ENCODE data around the gene AK2.

The AK2 gene

DNA sequence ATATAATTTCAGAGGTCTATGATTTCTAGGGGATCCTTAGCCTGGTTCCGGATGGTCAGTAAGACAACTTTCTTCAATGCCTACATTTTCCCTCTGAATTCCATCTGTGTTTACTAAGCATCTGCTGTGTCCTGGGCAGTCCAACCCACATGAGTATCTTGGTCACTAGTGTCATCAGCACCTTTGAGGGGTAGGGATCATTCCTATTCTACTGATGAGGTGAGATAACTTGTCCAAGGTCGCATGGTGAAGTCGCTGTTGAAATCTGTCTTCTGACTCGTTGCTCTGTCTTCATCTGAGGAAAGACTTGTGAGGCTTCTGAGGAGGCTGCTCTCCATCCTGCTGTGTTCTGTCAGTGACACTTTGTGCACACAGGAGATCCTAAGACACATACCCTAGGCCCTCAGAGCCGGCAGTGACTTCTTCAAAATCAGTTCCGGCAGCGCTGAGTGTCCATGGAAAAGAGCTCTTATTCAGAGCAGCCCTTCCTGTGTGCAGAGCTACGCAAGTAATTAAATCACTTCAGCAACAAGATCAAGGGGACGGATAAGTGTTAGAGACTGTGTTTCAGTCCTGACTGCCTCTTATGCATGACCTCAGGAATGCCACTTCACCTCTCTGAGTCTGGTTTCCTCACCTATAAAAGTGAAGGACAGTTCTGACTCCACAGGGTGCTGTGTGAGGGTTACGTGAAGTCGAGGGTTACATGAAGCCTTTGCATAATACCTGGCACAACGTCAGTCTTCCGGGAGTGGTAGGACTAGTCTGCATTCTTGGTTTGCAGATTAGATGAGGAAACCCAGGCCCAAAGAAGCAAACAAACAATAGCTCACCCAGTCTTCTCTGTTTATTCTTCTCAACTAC, 28.4 kb downstream of the AK2 start:
- DNase-seq (ENCODE audit: low read depth) = no peak
- in situ Hi-C loops (cut with HindIII; ENCODE audit: low sequenced_read_pairs) = no loop called here
- TF ChIP-seq, protein P1, sequence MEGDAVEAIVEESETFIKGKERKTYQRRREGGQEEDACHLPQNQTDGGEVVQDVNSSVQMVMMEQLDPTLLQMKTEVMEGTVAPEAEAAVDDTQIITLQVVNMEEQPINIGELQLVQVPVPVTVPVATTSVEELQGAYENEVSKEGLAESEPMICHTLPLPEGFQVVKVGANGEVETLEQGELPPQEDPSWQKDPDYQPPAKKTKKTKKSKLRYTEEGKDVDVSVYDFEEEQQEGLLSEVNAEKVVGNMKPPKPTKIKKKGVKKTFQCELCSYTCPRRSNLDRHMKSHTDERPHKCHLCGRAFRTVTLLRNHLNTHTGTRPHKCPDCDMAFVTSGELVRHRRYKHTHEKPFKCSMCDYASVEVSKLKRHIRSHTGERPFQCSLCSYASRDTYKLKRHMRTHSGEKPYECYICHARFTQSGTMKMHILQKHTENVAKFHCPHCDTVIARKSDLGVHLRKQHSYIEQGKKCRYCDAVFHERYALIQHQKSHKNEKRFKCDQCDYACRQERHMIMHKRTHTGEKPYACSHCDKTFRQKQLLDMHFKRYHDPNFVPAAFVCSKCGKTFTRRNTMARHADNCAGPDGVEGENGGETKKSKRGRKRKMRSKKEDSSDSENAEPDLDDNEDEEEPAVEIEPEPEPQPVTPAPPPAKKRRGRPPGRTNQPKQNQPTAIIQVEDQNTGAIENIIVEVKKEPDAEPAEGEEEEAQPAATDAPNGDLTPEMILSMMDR (IDR thresholded peaks at IDR 0.05; ENCODE audit: low read depth, low read length, missing control alignments) = no peak
- no peak overlapping the region for H3K4me3 ChIP-seq (ENCODE audit: low read depth, low read length)

DNA sequence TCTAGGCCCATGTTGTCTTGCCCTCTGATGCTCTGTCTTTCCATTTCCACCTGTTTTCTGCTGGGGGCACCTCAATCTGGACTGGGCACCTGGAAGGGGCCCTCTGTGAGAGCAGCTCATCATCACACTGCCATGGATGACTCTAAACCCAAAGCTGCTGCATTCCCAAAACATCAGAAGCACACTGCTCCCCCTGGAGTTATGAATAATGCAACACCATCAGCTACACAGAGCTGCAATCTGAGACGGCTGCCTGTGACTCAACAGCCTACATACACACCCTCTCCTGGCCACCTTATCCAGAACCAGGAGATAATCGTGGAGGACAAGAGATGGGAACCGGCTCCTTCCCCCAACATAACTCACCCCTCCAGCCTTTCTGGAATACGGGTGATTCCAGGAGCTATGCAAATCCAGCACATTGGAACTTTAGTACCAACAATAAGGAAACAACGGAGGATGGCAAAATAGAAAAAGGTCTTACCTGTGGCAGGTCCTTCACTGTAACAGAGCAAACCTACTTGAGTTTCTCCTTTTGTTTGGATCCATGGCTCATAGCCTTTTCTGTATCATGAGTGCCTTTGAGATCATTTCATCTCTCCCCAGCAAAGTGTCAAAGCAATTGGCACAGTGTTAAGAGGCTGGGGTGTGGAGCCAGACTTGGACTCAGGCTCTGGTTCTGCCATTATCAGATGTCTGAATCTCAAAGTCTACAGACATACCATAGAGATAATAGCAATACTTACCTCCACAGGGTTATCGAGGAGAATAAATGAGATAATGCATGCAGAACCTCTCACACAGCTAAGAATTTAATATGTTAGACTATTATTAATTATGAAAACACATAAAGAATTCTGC, 29.3 kb downstream of the AK2 start:
- H3K4me3 ChIP-seq (ENCODE audit: low read depth, low read length) = no peak overlapping the region
- DNase-seq (ENCODE audit: low read depth) = peak; percentile 87
- in situ Hi-C loops (cut with HindIII; ENCODE audit: low sequenced_read_pairs) = no loop called here
- TF ChIP-seq, protein P1 (IDR thresholded peaks at IDR 0.05; ENCODE audit: low read depth, low read length, missing control alignments) = peak; percentile 72

DNA sequence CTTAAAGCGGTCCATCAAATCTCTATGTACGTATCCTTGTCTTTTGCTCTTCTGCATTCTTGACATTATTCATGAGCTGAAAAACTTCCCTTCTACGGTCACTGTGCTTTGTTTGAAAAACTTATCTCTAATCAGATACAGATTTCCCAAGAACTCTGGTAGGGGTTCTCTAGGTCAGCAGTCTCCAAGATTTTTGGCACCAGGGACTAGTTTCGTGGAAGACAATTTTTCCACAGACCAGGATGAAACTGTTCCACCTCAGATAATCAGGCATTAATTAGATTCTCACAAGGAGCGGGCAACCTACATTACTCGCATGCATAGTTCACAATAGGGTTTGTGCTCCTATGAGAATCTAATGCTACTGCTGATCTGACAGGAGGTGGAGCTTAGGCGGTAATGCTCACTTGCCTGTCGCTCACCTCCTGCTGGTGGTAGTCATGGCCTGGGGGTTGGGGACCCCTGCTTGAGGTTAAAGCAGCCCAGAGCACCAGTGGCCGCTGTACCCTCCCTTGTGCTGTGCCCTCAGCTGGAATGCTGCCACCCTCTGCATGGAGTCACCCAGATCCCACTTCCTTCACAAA, 30.8 kb downstream of the AK2 start:
- no peak overlapping the region for H3K4me3 ChIP-seq (ENCODE audit: low read depth, low read length)
- TF ChIP-seq, protein P1 (IDR thresholded peaks at IDR 0.05; ENCODE audit: low read depth, low read length, missing control alignments) = no peak
- in situ Hi-C loops (cut with HindIII; ENCODE audit: low sequenced_read_pairs) = no loop called here
- no peak for DNase-seq (ENCODE audit: low read depth)

DNA sequence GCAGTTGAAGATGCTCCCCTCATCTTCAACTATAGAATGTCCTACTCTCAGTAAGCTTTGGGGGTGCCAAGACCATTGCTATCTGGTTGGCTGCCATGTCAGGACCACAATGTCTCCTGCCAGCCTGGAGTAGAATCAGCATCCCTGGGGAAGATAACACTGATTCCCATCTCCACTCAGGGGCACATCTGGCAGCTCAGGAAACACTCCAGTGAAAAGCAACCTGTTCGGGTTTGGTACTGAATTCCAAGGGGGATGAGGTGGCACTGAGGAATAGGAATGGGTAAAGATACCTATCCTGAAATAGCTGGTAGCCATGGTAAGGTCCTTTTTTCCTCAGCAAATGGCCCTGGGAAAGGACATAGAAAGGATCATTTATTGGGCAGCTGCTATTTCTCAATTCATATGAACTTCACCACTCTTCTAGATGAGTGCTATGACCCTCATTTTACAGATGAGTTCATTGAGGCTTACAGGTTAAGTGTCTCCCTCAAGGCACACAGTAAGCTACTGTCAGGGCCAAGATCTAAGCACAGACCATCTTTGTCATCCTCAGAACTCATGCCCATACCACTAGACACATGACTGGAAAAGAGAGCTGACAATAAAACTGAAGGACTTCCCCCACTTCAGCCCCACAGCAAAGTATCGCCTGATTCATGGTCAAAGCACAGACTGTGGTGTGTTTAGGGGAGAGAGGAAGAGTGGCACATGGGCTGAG, 31.4 kb downstream of the AK2 start:
- TF ChIP-seq, protein P1 (IDR thresholded peaks at IDR 0.05; ENCODE audit: low read depth, low read length, missing control alignments) = no peak
- H3K4me3 ChIP-seq (ENCODE audit: low read depth, low read length) = no peak overlapping the region
- in situ Hi-C loops (cut with HindIII; ENCODE audit: low sequenced_read_pairs) = no loop called here
- DNase-seq (ENCODE audit: low read depth) = no peak

DNA sequence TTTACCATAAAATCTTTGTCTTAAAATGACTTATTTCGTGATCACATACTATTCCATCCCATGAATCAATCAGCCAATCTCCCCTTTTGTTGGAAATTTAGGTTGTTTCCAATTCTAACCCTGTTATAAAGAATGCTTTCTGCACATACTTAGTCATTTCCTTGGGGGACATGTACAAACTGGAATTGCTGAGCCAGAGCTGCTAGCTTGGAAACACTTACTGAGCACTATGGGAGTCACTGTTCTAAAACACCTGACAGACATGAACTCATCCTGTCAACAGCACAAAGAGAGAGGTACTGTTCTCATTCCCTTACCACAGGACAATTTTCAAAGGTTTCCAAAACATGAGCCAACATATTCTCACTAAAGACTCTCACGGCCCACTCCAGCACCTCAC, 32.1 kb downstream of the AK2 start:
- TF ChIP-seq, protein P1 (IDR thresholded peaks at IDR 0.05; ENCODE audit: low read depth, low read length, missing control alignments) = no peak
- no peak overlapping the region for H3K4me3 ChIP-seq (ENCODE audit: low read depth, low read length)
- in situ Hi-C loops (cut with HindIII; ENCODE audit: low sequenced_read_pairs) = no loop called here
- DNase-seq (ENCODE audit: low read depth) = no peak

DNA sequence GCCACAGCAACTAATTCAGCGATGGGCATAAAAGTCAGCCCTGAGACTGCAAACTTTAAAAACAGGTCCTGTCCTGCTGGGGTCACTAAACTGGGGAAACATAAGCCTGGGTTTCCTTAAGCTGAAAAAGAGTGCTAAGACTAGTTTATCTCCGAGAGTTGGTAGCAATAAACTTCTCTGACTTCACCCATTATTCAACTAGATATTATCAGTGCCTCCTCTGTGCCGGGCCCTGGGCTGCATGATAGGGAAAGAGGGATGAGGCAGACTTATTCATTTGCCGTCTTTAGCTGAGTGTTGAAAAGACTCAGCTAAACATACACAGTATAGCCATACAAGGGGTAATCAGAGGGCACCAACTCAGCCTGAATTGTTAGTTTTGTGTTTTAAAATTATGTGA, 33.0 kb downstream of the AK2 start:
- in situ Hi-C loops (cut with HindIII; ENCODE audit: low sequenced_read_pairs) = no loop called here
- TF ChIP-seq, protein P1 (IDR thresholded peaks at IDR 0.05; ENCODE audit: low read depth, low read length, missing control alignments) = no peak
- no peak for DNase-seq (ENCODE audit: low read depth)
- no peak overlapping the region for H3K4me3 ChIP-seq (ENCODE audit: low read depth, low read length)

Measured in astrocyte of the cerebellum (primary cell).